ENCODE data around the gene EDEM1.
"Not testable (repeated sequence)": the region's sequence is repeated elsewhere in the genome, so short reads cannot be mapped to it uniquely, and the experiment has no call there.

EDEM1 gene

GRCh38 chr3:5187156-5187919 is at the start of gene EDEM1:
TSS of gene EDEM1 (plus strand) at chr3:5187707. CDS start at chr3:5187806, 99 bp downstream.
- peak; percentile 80 for DNase-seq

- no peak for DNase-seq
Observed at GRCh38 chr3:5138214-5138981, 49.1 kb upstream of the EDEM1 start.

GRCh38 chr3:5140230-5140621 is 47.3 kb upstream of the EDEM1 start:
- no peak for DNase-seq

GRCh38 chr3:5140839-5141238 is 46.7 kb upstream of the EDEM1 start:
- no peak for DNase-seq

- DNase-seq, result no peak
Observed at GRCh38 chr3:5141760-5142159, 45.7 kb upstream of the EDEM1 start.

GRCh38 chr3:5143464-5143863 is 44.0 kb upstream of the EDEM1 start:
- DNase-seq, result no peak

- DNase-seq, result no peak
Observed at GRCh38 chr3:5144316-5144994, 43.1 kb upstream of the EDEM1 start.

GRCh38 chr3:5145120-5145519 is 42.4 kb upstream of the EDEM1 start:
- DNase-seq, result no peak

GRCh38 chr3:5147152-5147551 is 40.4 kb upstream of the EDEM1 start:
- DNase-seq, result not testable (repeated sequence)

GRCh38 chr3:5149306-5149880 is 38.1 kb upstream of the EDEM1 start:
- DNase-seq, result no peak

GRCh38 chr3:5151586-5151985 is 35.9 kb upstream of the EDEM1 start:
- no peak for DNase-seq

- no peak for DNase-seq
Observed at GRCh38 chr3:5153074-5153473, 34.4 kb upstream of the EDEM1 start.

GRCh38 chr3:5155241-5155640 is 32.3 kb upstream of the EDEM1 start:
- DNase-seq, result no peak

- no peak for DNase-seq
Observed at GRCh38 chr3:5160321-5160720, 27.2 kb upstream of the EDEM1 start.

- DNase-seq, result no peak
Observed at GRCh38 chr3:5160940-5161858, 26.3 kb upstream of the EDEM1 start.

- DNase-seq, result no peak
Observed at GRCh38 chr3:5162102-5162501, 25.4 kb upstream of the EDEM1 start.

- DNase-seq, result no peak
Observed at GRCh38 chr3:5165698-5166097, 21.8 kb upstream of the EDEM1 start.

GRCh38 chr3:5166846-5167245 is 20.7 kb upstream of the EDEM1 start:
- no peak for DNase-seq

GRCh38 chr3:5168110-5168509 is 19.4 kb upstream of the EDEM1 start:
- DNase-seq, result no peak

- DNase-seq, result no peak
Observed at GRCh38 chr3:5169807-5170206, 17.7 kb upstream of the EDEM1 start.

- DNase-seq, result no peak
Observed at GRCh38 chr3:5170975-5171374, 16.5 kb upstream of the EDEM1 start.

- DNase-seq, result no peak
Observed at GRCh38 chr3:5172018-5172417, 15.5 kb upstream of the EDEM1 start.

Measured in SHP77 treated with DMSO at 0.1 percent for 48 hours (cell line).